Peyer's patch (tissue), 4 donors: ENCODE data around the gene LAD1.

ENCODE experiments used
- POLR2A ChIP-seq, 2 donors: fragments of 450-650 bp; IDR thresholded peaks; one replicate each; pipeline ENCODE4 v1.5.1; 2017; ENCODE audit warnings: antibody characterized with exemption in 2 of 2, mild to moderate bottlenecking in 2 of 2, moderate library complexity in 2 of 2
- TF ChIP-seq, protein P1 (sequence below), 6 experiments: fragments of 450-650 bp in 4 of 6; fragments of 200-600 bp in 2 of 6; sonication (generic) in 1 of 6; IDR thresholded peaks; one replicate each; pipeline ENCODE4 v1.5.1; 2017 to 2019; ENCODE audit warnings: antibody characterized with exemption in 6 of 6, mild to moderate bottlenecking in 3 of 6, moderate library complexity in 1 of 6

DNA sequence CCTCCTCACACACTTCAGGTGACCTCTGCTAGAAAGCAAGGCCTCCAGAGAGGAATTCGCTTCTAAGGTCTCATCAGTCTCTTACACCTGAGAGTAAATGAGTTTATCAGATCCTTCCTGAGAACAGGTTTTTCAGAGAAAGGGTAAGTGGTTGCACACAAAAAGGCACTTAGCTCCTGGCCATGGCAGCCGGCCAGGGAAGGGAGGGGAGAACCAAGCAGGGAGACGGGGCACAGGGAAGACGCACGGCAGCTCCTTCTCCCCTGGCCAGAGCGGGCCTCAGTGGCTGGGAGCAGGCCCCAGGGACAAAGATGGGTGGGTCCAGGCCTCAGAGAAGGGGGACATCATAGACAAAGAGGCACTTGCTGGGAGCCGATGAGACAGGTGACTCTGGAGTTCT, 18.0 kb downstream of the LAD1 start:
- TF ChIP-seq, protein P1, sequence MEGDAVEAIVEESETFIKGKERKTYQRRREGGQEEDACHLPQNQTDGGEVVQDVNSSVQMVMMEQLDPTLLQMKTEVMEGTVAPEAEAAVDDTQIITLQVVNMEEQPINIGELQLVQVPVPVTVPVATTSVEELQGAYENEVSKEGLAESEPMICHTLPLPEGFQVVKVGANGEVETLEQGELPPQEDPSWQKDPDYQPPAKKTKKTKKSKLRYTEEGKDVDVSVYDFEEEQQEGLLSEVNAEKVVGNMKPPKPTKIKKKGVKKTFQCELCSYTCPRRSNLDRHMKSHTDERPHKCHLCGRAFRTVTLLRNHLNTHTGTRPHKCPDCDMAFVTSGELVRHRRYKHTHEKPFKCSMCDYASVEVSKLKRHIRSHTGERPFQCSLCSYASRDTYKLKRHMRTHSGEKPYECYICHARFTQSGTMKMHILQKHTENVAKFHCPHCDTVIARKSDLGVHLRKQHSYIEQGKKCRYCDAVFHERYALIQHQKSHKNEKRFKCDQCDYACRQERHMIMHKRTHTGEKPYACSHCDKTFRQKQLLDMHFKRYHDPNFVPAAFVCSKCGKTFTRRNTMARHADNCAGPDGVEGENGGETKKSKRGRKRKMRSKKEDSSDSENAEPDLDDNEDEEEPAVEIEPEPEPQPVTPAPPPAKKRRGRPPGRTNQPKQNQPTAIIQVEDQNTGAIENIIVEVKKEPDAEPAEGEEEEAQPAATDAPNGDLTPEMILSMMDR (IDR thresholded peaks at IDR 0.05), result no peak
- TF ChIP-seq POLR2A (IDR thresholded peaks at IDR 0.05), result no peak
